CD4-positive, alpha-beta T cell treated with Interferon alpha-2 for 1 hour (primary cell): ENCODE results near the gene PLS3.

ENCODE experiments used
- DNase-seq, 2 donors: peaks; one replicate each; pipeline ENCODE4 v3.0.0-alpha.2; 2020 to 2022

PLS3 gene

GRCh38 chrX:115696939-115697338, 136.0 kb downstream of the PLS3 start:
- DNase-seq = no peak

- no peak for DNase-seq
These were observed 136.8 kb downstream of the PLS3 start for GRCh38 chrX:115697806-115698205.
